ENCODE data around the gene GANAB.

The GANAB gene

GRCh38 chr11:62682518-62682917 is 36.1 kb upstream of the GANAB start:
- ChIA-PET POLR2A (ENCODE audit: low non-redundant PET) (no interaction called here), CTCF (interaction anchor here (2.5 kb wide), 1 partner anchor 12 kb away, joined by 17 read pairs; no protein-coding TSS in a partner anchor)
- TF ChIP-seq CTCF (conservative IDR thresholded peaks at IDR 0.05; ENCODE audit: low read depth): no peak
- no peak for DNase-seq (ENCODE audit: low spot score)
- no peak overlapping the region for H3K27ac ChIP-seq

DNA sequence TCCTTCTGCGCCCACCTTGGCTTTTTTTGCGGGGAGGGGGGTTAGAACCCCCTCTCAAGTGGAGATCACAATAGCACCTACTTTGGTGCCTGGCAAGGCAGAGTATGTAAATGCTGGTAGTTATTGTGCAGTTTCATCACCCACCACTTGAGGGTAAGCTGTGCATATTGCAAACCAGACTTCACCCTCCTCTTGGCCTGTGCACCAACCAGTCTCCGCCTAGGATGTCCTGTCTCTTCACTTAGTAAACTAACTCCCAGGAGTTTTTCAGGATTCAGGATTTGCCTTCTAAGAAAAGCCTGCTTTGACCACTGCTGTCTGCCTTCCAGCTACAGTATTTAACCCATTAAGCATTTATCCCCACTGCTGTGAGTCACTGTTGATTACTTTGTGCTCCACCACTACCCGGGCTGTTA is 34.4 kb upstream of the GANAB start:
- H3K27ac ChIP-seq: peak overlapping the region; percentile 88
- TF ChIP-seq CTCF (conservative IDR thresholded peaks at IDR 0.05; ENCODE audit: low read depth): peak; percentile 71
- peak; percentile 69 for DNase-seq (ENCODE audit: low spot score)
- ChIA-PET POLR2A (ENCODE audit: low non-redundant PET) (interaction anchor here (0.5 to 1.1 kb wide), 4 partner anchors 11 to 80 kb away, joined by 4 to 8 read pairs (median 6); no protein-coding TSS in a partner anchor), CTCF (interaction anchor here (0.6 to 2.5 kb wide), 9 partner anchors 8 to 538 kb away, joined by 3 to 17 read pairs (median 6); partner anchors contain the start of genes HNRNPUL2, LRRN4CL and TTC9C)

DNA sequence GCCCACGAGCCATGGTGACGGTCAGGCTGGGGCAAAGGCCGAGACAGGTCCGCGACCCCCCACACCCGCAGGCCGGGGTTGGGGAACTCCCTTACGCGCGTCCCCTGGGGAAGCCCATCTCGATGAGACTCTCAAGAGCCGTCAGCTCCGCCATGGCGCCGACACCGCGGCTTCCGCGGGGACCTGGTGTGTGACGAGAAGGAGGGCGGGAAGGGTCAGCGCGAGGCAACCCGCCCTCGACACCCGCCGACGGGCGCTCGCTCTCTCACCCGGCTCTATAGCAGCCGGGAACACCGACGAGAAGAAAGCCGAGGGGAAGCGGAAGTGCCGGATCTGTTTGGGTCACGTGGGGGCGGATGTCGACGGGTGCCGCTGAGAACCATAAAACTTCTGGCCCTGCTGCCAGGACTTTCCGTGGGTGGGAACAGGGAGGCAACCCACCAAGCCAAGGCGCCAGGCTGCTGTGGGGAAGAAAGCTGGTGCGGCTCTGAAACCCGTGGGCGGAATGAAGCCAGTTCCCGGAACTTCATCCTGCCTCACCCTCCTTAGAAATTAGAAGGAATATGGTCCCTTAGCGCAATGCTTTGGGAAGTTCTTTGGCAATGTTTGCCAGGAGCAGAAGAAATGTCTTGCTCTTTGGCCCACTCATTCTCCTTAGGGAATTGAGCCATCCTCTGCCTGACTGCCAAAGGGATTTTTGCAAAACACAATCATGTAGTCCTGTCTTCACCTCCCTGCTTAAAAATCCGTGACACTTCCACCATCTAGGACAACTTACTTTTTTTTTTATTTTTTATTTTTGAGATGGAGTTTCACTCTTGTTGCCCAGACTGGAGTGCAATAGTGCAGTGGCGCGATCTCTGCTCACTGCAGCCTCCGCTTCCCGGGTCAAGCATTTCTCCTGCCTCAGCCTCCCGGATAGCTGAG is 32.6 kb upstream of the GANAB start, which contains the start of gene UBXN1:
Gene UBXN1 (minus strand): TSS at position 304 of the 927 bp plus-strand sequence. CDS start 150 bp downstream, at position 154.
- peak within 1 kb of the TSS; percentile 88 for H3K27ac ChIP-seq
- CTCF ChIA-PET: no interaction called here
- no peak for TF ChIP-seq CTCF (conservative IDR thresholded peaks at IDR 0.05; ENCODE audit: low read depth)
- DNase-seq (ENCODE audit: low spot score): peak; percentile 79
- POLR2A ChIA-PET (ENCODE audit: low non-redundant PET): interaction anchor here (0.9 to 1.1 kb wide), 2 partner anchors 30 to 47 kb away, joined by 4 to 6 read pairs; no protein-coding TSS in a partner anchor

DNA sequence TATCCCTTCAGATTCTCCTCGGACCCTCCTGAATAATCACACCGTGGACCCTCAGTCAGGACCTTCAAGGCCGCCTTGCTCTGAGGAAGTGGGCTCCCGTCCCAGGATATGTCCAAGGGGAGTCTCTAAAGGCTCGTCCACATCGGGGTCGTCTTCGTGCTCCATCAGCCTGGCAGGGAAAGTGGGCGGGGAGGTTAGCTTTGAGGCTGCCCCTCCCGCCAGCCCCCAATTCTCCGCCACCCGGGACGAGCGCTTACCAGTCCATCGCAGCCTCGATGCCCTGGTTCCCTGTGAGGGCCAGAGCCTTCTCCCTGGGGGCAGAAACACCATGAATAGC is 32.0 kb upstream of the GANAB start:
- POLR2A ChIA-PET (ENCODE audit: low non-redundant PET): no interaction called here
- TF ChIP-seq CTCF (conservative IDR thresholded peaks at IDR 0.05; ENCODE audit: low read depth): no peak
- DNase-seq (ENCODE audit: low spot score): no peak
- CTCF ChIA-PET: no interaction called here
- H3K27ac ChIP-seq: peak overlapping the region; percentile 88

GRCh38 chr11:62677714-62678113 is 31.3 kb upstream of the GANAB start:
- DNase-seq (ENCODE audit: low spot score): no peak
- H3K27ac ChIP-seq: peak overlapping the region; percentile 88
- CTCF ChIA-PET: no interaction called here

More at GRCh38 chr11:62677714-62678113, 31.3 kb upstream of the GANAB start:
- no peak for TF ChIP-seq CTCF (conservative IDR thresholded peaks at IDR 0.05; ENCODE audit: low read depth)
- POLR2A ChIA-PET (ENCODE audit: low non-redundant PET): interaction anchor here (1.5 kb wide), 1 partner anchor 13 kb away, joined by 4 read pairs; the partner anchor contains the start of genes C11orf98 and CSKMT

All from RWPE1 (cell line).